ENCODE measurements around the gene PRUNE2. TPM values are rescaled to one million over a fixed set of nuclear protein-coding genes. Genes with fewer than 3 reads are reported as not detected.

PRUNE2 gene
- total RNA-seq, 1 donor = 80.0 TPM

DNA sequence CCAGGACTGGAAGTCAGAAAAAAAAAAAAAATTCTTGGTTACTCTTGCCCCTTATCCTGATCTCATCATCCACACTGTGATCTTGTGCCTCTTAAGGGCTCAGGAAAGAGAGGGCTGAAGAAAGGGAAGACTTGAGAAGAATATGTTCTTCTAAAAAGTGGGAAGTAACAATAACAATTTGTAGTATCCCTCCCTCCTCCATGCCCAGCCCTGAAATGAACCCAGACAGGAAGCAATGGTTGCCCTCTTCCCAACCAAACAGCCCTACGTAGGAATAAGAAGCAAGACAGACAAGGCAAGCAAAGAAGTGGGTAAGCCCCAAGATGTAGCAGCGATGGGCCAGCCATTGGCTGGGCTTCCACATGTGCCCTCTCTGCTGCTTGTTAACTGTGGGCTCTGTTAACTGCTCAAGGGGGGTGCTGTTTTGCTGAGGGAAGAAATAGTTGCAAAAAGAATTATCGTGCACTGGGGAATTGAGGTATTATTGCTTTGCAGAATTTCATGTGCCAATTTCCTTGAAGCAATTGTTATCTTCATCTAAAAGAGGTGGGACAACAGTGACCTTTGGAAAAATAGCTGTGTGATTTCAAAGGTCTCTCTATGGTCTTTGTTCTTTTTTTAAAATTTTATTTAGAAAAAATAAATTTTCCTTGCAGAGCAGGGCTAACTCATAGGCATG lies 288.3 kb downstream of the PRUNE2 start:
- Histone ChIP-seq H3K9me3 (ENCODE audit: low read depth, low read length) (no peaks in the 10 kb centered on the region), H3K27ac (ENCODE audit: low read depth, low read length) (no peak overlapping the region), H3K4me2 (ENCODE audit: insufficient read depth, low read length) (no peak overlapping the region), H3K27me3 (ENCODE audit: insufficient read depth, low read length) (no peaks in the 10 kb centered on the region), H3K79me2 (ENCODE audit: insufficient read depth, low read length) (no peaks in the 10 kb centered on the region), H3K4me1 (ENCODE audit: insufficient read depth, low read length) (peaks cover 24% of the 10 kb centered on the region), H3K4me3 (ENCODE audit: insufficient read depth, low read length) (no peak overlapping the region), H2AFZ (ENCODE audit: low read length) (no peak overlapping the region), H3K36me3 (ENCODE audit: insufficient read depth, low read length) (no peaks in the 10 kb centered on the region), H4K20me1 (ENCODE audit: insufficient read depth, low read length) (no peaks in the 10 kb centered on the region)
- DNase-seq (ENCODE audit: insufficient read length, low spot score, missing footprints) = no peak
- TF ChIP-seq, protein P1, sequence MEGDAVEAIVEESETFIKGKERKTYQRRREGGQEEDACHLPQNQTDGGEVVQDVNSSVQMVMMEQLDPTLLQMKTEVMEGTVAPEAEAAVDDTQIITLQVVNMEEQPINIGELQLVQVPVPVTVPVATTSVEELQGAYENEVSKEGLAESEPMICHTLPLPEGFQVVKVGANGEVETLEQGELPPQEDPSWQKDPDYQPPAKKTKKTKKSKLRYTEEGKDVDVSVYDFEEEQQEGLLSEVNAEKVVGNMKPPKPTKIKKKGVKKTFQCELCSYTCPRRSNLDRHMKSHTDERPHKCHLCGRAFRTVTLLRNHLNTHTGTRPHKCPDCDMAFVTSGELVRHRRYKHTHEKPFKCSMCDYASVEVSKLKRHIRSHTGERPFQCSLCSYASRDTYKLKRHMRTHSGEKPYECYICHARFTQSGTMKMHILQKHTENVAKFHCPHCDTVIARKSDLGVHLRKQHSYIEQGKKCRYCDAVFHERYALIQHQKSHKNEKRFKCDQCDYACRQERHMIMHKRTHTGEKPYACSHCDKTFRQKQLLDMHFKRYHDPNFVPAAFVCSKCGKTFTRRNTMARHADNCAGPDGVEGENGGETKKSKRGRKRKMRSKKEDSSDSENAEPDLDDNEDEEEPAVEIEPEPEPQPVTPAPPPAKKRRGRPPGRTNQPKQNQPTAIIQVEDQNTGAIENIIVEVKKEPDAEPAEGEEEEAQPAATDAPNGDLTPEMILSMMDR (IDR thresholded peaks at IDR 0.05; ENCODE audit: extremely low read depth, low read depth, low read length) = no peak

DNA sequence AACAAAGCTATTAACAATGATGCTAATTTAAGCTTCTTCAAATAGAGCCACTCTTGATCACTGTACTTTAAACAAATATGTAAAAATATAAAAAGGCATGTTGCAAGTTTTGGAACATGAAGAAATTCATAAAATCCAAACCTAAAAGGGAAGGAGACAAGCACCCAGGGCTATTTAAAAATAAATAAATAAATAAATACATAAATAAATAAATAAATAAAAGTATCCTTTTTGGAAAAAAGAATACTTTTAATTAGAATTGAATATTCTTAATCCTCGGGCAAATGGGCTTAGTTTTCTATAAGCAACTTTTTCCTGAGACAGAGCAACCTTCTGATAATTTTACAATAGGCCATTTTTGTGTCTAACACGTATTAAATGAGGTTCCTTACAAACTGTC lies 289.1 kb downstream of the PRUNE2 start:
- Histone ChIP-seq H2AFZ (ENCODE audit: low read length) (no peak overlapping the region), H3K4me1 (ENCODE audit: insufficient read depth, low read length) (peaks cover 24% of the 10 kb centered on the region), H3K36me3 (ENCODE audit: insufficient read depth, low read length) (no peaks in the 10 kb centered on the region), H3K79me2 (ENCODE audit: insufficient read depth, low read length) (no peaks in the 10 kb centered on the region), H4K20me1 (ENCODE audit: insufficient read depth, low read length) (no peaks in the 10 kb centered on the region), H3K4me2 (ENCODE audit: insufficient read depth, low read length) (no peak overlapping the region), H3K27ac (ENCODE audit: low read depth, low read length) (no peak overlapping the region), H3K9me3 (ENCODE audit: low read depth, low read length) (no peaks in the 10 kb centered on the region), H3K4me3 (ENCODE audit: insufficient read depth, low read length) (no peak overlapping the region), H3K27me3 (ENCODE audit: insufficient read depth, low read length) (no peaks in the 10 kb centered on the region)
- TF ChIP-seq, protein P1 (IDR thresholded peaks at IDR 0.05; ENCODE audit: extremely low read depth, low read depth, low read length) = no peak
- DNase-seq (ENCODE audit: insufficient read length, low spot score, missing footprints) = no peak

DNA sequence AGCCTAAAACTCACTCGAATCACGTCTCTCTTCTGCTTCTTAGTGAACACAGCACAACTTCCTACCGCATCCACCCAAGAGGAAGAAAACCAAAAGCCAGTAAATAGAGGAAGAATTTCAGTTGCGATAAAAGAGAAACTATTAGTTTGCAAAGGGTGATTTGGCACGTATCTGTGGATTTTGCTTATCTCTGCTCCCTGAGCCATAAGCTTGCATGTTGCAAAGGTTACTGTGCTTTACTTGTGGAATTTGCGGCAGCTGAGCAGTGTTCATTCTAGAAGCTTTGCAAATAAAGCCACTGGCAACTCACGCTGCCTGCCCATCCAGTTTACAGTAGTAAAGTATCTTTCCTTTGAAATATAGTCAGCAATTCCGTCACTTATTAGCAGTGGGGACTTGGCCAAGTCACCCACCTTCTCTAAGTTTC lies 290.7 kb downstream of the PRUNE2 start:
- Histone ChIP-seq H3K79me2 (ENCODE audit: insufficient read depth, low read length) (no peaks in the 10 kb centered on the region), H3K27me3 (ENCODE audit: insufficient read depth, low read length) (no peaks in the 10 kb centered on the region), H2AFZ (ENCODE audit: low read length) (peak overlapping the region; percentile 36), H4K20me1 (ENCODE audit: insufficient read depth, low read length) (no peaks in the 10 kb centered on the region), H3K4me2 (ENCODE audit: insufficient read depth, low read length) (peak overlapping the region; percentile 61), H3K4me1 (ENCODE audit: insufficient read depth, low read length) (peaks cover 22% of the 10 kb centered on the region), H3K36me3 (ENCODE audit: insufficient read depth, low read length) (no peaks in the 10 kb centered on the region), H3K9me3 (ENCODE audit: low read depth, low read length) (no peaks in the 10 kb centered on the region), H3K4me3 (ENCODE audit: insufficient read depth, low read length) (no peak overlapping the region), H3K27ac (ENCODE audit: low read depth, low read length) (no peak overlapping the region)
- TF ChIP-seq, protein P1 (IDR thresholded peaks at IDR 0.05; ENCODE audit: extremely low read depth, low read depth, low read length) = no peak
- no peak for DNase-seq (ENCODE audit: insufficient read length, low spot score, missing footprints)

DNA sequence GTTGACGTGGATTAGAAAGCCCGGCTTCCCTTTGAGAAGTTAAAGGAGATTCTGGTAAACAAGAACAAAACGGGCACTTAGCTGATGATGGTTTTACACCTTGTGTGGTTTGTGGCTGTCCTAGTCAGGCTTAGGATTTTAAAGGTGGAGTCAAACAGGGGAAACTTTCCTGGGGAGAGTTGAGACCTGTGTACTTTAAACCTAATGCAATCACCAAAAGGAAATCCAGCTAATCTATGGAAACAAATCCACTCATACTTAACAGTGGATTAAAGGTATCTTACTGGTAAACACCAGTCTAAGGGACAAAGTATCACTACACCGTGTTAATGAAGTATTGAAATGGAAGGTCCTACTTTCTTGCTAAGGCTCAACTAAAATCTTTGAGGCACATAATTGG lies 291.9 kb downstream of the PRUNE2 start:
- TF ChIP-seq, protein P1 (IDR thresholded peaks at IDR 0.05; ENCODE audit: extremely low read depth, low read depth, low read length) = no peak
- no peak overlapping the region for H3K27ac ChIP-seq (ENCODE audit: low read depth, low read length)
- H3K79me2 ChIP-seq (ENCODE audit: insufficient read depth, low read length) = no peaks in the 10 kb centered on the region
- H3K9me3 ChIP-seq (ENCODE audit: low read depth, low read length) = no peaks in the 10 kb centered on the region
- H3K36me3 ChIP-seq (ENCODE audit: insufficient read depth, low read length) = no peaks in the 10 kb centered on the region
- H2AFZ ChIP-seq (ENCODE audit: low read length) = no peak overlapping the region
- no peak for DNase-seq (ENCODE audit: insufficient read length, low spot score, missing footprints)
- H3K27me3 ChIP-seq (ENCODE audit: insufficient read depth, low read length) = no peaks in the 10 kb centered on the region
- no peak overlapping the region for H3K4me2 ChIP-seq (ENCODE audit: insufficient read depth, low read length)
- H4K20me1 ChIP-seq (ENCODE audit: insufficient read depth, low read length) = no peaks in the 10 kb centered on the region
- peaks cover 20% of the 10 kb centered on the region for H3K4me1 ChIP-seq (ENCODE audit: insufficient read depth, low read length)
- no peak overlapping the region for H3K4me3 ChIP-seq (ENCODE audit: insufficient read depth, low read length)

Data from osteoblast (primary cell).